Endothelial cell of umbilical vein (primary cell): ENCODE measurements around the gene TMEM151B. TPM values are rescaled to one million over a fixed set of nuclear protein-coding genes. Genes with fewer than 3 reads are reported as not detected.

Source experiments
- BruUV-seq: library from RNA; stranded (reverse); fragments of 400-500 nt; replicated peaks from 2 replicates; lab custom pipeline; 2021; lab: Mats Ljungman, UMichigan
- CTCF ChIA-PET: fragments of 300-600, 350-600 bp; sonication (Branson Sonifier 250); formaldehyde crosslinking; loops from one replicate; lab custom pipeline; 2021; ENCODE audit warnings: antibody characterized with exemption, inconsistent platforms; lab: Charles Lee
- POLR2A ChIA-PET: fragments of 300-600, 350-600 bp; sonication (Branson Sonifier 250); formaldehyde crosslinking; loops from one replicate; lab custom pipeline; 2021; ENCODE audit warnings: antibody characterized with exemption, inconsistent platforms; lab: Charles Lee
- DNase-seq: peaks from one replicate; pipeline ENCODE4 v3.0.0-alpha.2; 2011; ENCODE audit warnings: low read depth, low spot score
- FAIRE-seq: peaks from 2 replicates; lab custom pipeline; 2011; peaks lifted over from hg19 to GRCh38; lab: Jason Lieb, UNC
- H2AFZ ChIP-seq: 2 replicates; pipeline ENCODE4 v1.6.0; 2012; ENCODE audit warnings: low read depth, low read length, control low read depth, inconsistent platforms
- H3K27ac ChIP-seq: 2 replicates; pipeline ENCODE4 v1.5.1; 2011; ENCODE audit warnings: low read depth, mild to moderate bottlenecking, control low read depth, low read length, moderate library complexity; ENCODE audit not compliant: insufficient read depth
- H3K27me3 ChIP-seq, 2 experiments: 2 replicates each; pipeline versions ENCODE4 v1.6.0 to v1.6.1; 2011; ENCODE audit warnings: low read length in 2 of 2, mixed read lengths in 1 of 2; ENCODE audit not compliant: control insufficient read depth in 2 of 2, insufficient read depth in 2 of 2
- H3K36me3 ChIP-seq, 2 experiments: 2 replicates in 1 of 2; 3 replicates in 1 of 2; pipeline ENCODE4 v1.5.1; 2011; ENCODE audit warnings: low read length in 2 of 2, mild to moderate bottlenecking in 1 of 2, moderate library complexity in 1 of 2; ENCODE audit not compliant: control insufficient read depth in 2 of 2, insufficient read depth in 2 of 2; ENCODE audit errors: extremely low read depth in 1 of 2
- H3K4me1 ChIP-seq: 3 replicates; pipeline ENCODE4 v1.5.1; 2011; ENCODE audit warnings: mild to moderate bottlenecking, low read length; ENCODE audit not compliant: control insufficient read depth, insufficient read depth; ENCODE audit errors: extremely low read depth
- H3K4me2 ChIP-seq: 2 replicates; pipeline ENCODE4 v1.6.1; 2011; ENCODE audit warnings: low read length, control low read depth, mixed read lengths; ENCODE audit not compliant: insufficient read depth
- H3K4me3 ChIP-seq, 3 experiments: fragments of 200-600 bp in 1 of 3; sonication (generic), shearing (Covaris generic) in 1 of 3; replicated peaks in 1 of 3; 2 replicates each; pipeline ENCODE4 v1.5.1; 2011 to 2016; ENCODE audit warnings: control low read depth in 3 of 3, low read length in 3 of 3, mild to moderate bottlenecking in 2 of 3, inconsistent platforms in 1 of 3, low read depth in 1 of 3, moderate library complexity in 1 of 3; ENCODE audit not compliant: insufficient read depth in 1 of 3
- H3K79me2 ChIP-seq: 2 replicates; pipeline ENCODE4 v1.6.0; 2012; ENCODE audit warnings: low read length, inconsistent platforms; ENCODE audit not compliant: control insufficient read depth, insufficient read depth
- H3K9ac ChIP-seq: replicated peaks from 2 replicates; pipeline ENCODE3; 2011; ENCODE audit warnings: low read length, control low read depth; ENCODE audit not compliant: insufficient read depth; ENCODE audit errors: extremely low read depth
- H3K9me1 ChIP-seq: replicated peaks from 3 replicates; pipeline ENCODE4 v1.6.0; 2011; ENCODE audit warnings: mild to moderate bottlenecking, low read length; ENCODE audit not compliant: control insufficient read depth, insufficient read depth; ENCODE audit errors: extremely low read depth
- H3K9me3 ChIP-seq: replicated peaks from 2 replicates; pipeline ENCODE4 v1.5.1; 2012; ENCODE audit warnings: low read length, inconsistent platforms; ENCODE audit not compliant: control insufficient read depth, insufficient read depth
- H4K20me1 ChIP-seq: replicated peaks from 2 replicates; pipeline ENCODE3; 2011; ENCODE audit warnings: mild to moderate bottlenecking, low read length; ENCODE audit not compliant: control insufficient read depth, insufficient read depth; ENCODE audit errors: extremely low read depth
- CTCF ChIP-seq, 2 donors: IDR thresholded peaks; 1 replicate in 1 of 2; 2 replicates in 1 of 2; pipeline ENCODE4 v1.5.1; 2011; ENCODE audit warnings: low read length in 2 of 2, mild to moderate bottlenecking in 2 of 2, moderate library complexity in 2 of 2, control low read depth in 1 of 2, inconsistent platforms in 1 of 2, low read depth in 1 of 2; ENCODE audit not compliant: insufficient read depth in 1 of 2; ENCODE audit errors: extremely low read depth in 1 of 2
- EZH2 ChIP-seq: IDR thresholded peaks from 2 replicates; pipeline ENCODE4 v1.6.1; 2012; ENCODE audit warnings: borderline replicate concordance, low read depth, mild to moderate bottlenecking, moderate library complexity, low read length, inconsistent platforms; ENCODE audit not compliant: severe bottlenecking
- FOS ChIP-seq: IDR thresholded peaks from 2 replicates; pipeline ENCODE4 v1.6.1; 2011; ENCODE audit warnings: mild to moderate bottlenecking, low read length, moderate library complexity, borderline replicate concordance; ENCODE audit not compliant: insufficient read depth
- GATA2 ChIP-seq: IDR thresholded peaks from 2 replicates; pipeline ENCODE4 v1.7.0; 2011; ENCODE audit warnings: low read depth, mild to moderate bottlenecking, moderate library complexity, mixed read lengths, low read length; ENCODE audit not compliant: insufficient read length, insufficient read depth
- JUN ChIP-seq: IDR thresholded peaks from 2 replicates; pipeline ENCODE4 v1.6.1; 2011; ENCODE audit warnings: borderline replicate concordance, low read depth; ENCODE audit not compliant: insufficient read length, insufficient read depth
- MAX ChIP-seq: IDR thresholded peaks from 2 replicates; pipeline ENCODE4 v1.6.1; 2011; ENCODE audit not compliant: insufficient read depth, insufficient read length
- MYC ChIP-seq: IDR thresholded peaks from one replicate; pipeline ENCODE4 v1.6.1; 2011; ENCODE audit warnings: mild to moderate bottlenecking, low read depth, low read length
- POLR2A ChIP-seq: IDR thresholded peaks from 2 replicates; pipeline ENCODE4 v1.6.1; 2012; ENCODE audit warnings: low read depth, mild to moderate bottlenecking, control low read depth, low read length
- POLR2AphosphoS5 ChIP-seq: IDR thresholded peaks from 2 replicates; pipeline ENCODE4 v1.6.1; 2012; ENCODE audit warnings: low read depth, mild to moderate bottlenecking, control low read depth, low read length, moderate library complexity; ENCODE audit not compliant: insufficient read depth
- dilution Hi-C: fragments of 300-500 bp; cut with MboI; formaldehyde crosslinking; loops from one replicate; pipeline ENCODE4 v1.15.0; 2019; ENCODE audit warnings: low sequenced_read_pairs; ENCODE audit not compliant: extremely low pct_ligation_motif_present
- intact Hi-C: fragments of 100-400 bp; cut with micrococcal nuclease; formaldehyde crosslinking; loops from one replicate; pipeline ENCODE4 v1.10.0; 2022
- polyA plus RNA-seq, 4 experiments: library from polyadenylated mRNA; depleted of rRNA in 3 of 4; stranded (reverse) in 3 of 4; unstranded in 1 of 4; fragments of >200 nt; gene quantifications; 2 replicates each; pipeline versions ENCODE4 v1.2.1 to v1.2.3, GENCODE V29; 2011 to 2012; ENCODE audit warnings: missing spikeins in 1 of 4
- total RNA-seq: library from RNA; stranded (reverse); gene quantifications from 2 replicates; pipeline ENCODE4 v1.2.3, GENCODE V29; 2021

Gene TMEM151B
- total and polyA plus RNA-seq, 2 donors (not counting 3 experiments of a cell fraction or from before 2014, with no cell fraction given), result 0.03 to 0.07 TPM

- peaks cover 29% of the 10 kb centered on the region for H3K79me2 ChIP-seq
- H3K9me1 ChIP-seq, result no peaks in the 10 kb centered on the region
- no peaks in the 10 kb centered on the region for H4K20me1 ChIP-seq
- no peaks in the 10 kb centered on the region for H3K27me3 ChIP-seq
- no peak overlapping the region for H3K4me2 ChIP-seq
- FAIRE-seq (no peak), DNase-seq (no peak)
- intact Hi-C loops (no loop called here), dilution Hi-C loops (no loop called here)
- H3K36me3 ChIP-seq, result peaks cover 3 to 21% of the 10 kb centered on the region in 2 experiments
- H3K9me3 ChIP-seq, result no peaks in the 10 kb centered on the region
- TF ChIP-seq MAX (no peak), POLR2A (no peak), JUN (no peak), FOS (no peak), EZH2 (no peak), POLR2AphosphoS5 (no peak), GATA2 (no peak), CTCF (IDR thresholded peaks at IDR 0.05; ENCODE audit: extremely low read depth in 1 of 2, insufficient read depth in 1 of 2, low read depth in 1 of 2, low read length in 2 of 2) (no peak), MYC (no peak)
- no peak overlapping the region for H3K27ac ChIP-seq
- ChIA-PET CTCF (interaction anchor here (1.2 kb wide), 1 partner anchor 19 kb away, joined by 3 read pairs; no protein-coding TSS in a partner anchor), POLR2A (interaction anchor here (0.9 to 1.4 kb wide), 3 partner anchors 15 to 44 kb away, joined by 3 read pairs; partner anchors contain the start of gene HSP90AB1)
- no peak overlapping the region for H3K9ac ChIP-seq
- H3K4me3 ChIP-seq, result no peak overlapping the region
- peaks cover 32% of the 10 kb centered on the region for H3K4me1 ChIP-seq
- H2AFZ ChIP-seq, result no peak overlapping the region
- no TSS peak for BruUV-seq
Measured at GRCh38 chr6:44261581-44261980, 8.7 kb upstream of the TMEM151B start.
